Testis (tissue), 3 donors: ENCODE measurements around the gene HIRA. TPM values are rescaled to one million over a fixed set of nuclear protein-coding genes. Genes with fewer than 3 reads are reported as not detected.

Experiments
- DNase-seq: peaks from one replicate; pipeline ENCODE4 v3.0.0-alpha.2; 2019
- H3K27ac ChIP-seq, 2 donors: fragments of 200-600 bp; sonication (generic); one replicate each; pipeline ENCODE4 v1.5.1; 2019
- H3K27me3 ChIP-seq: fragments of 200-600 bp; sonication (generic); one replicate; pipeline ENCODE4 v1.5.1; 2019
- H3K36me3 ChIP-seq: fragments of 200-600 bp; sonication (generic); one replicate; pipeline ENCODE4 v1.5.1; 2017; ENCODE audit warnings: low read depth; ENCODE audit errors: missing control alignments
- H3K4me1 ChIP-seq: fragments of 200-600 bp; sonication (generic); one replicate; pipeline ENCODE4 v1.5.1; 2019
- H3K4me3 ChIP-seq, 2 donors: fragments of 200-600 bp; sonication (generic); one replicate each; pipeline ENCODE4 v1.5.1; 2017 to 2019
- H3K9me3 ChIP-seq: fragments of 200-600 bp; sonication (generic); one replicate; pipeline ENCODE4 v1.5.1; 2017
- POLR2A ChIP-seq: fragments of 450-650 bp; IDR thresholded peaks from one replicate; pipeline ENCODE4 v1.6.1; 2017; ENCODE audit warnings: antibody characterized with exemption, mild to moderate bottlenecking, moderate library complexity
- WGBS, 2 donors: methylation state at CpG; one replicate each; pipeline ENCODE4 v1.1.5; 2018; 5-methylcytosine and 5-hydroxymethylcytosine counted together
- intact Hi-C: fragments of 100-400 bp; cut with DNase I; formaldehyde crosslinking; loops from one replicate; pipeline ENCODE4 v1.15.1; 2023; ENCODE audit warnings: low total_unique reads
- polyA plus RNA-seq: library from polyadenylated mRNA; stranded (reverse); fragments of 350-450 nt; fragmentation: Illumina TruSeq; extraction: RNeasy Lipid Tissue Mini Kit (QIAGEN cat#74804); gene quantifications from one replicate; pipeline ENCODE4 v1.2.3, GENCODE V29; 2014; ENCODE audit warnings: low read depth, low replicate concordance; ENCODE audit not compliant: insufficient read depth
- total RNA-seq, 2 donors: library from RNA; depleted of rRNA; stranded (reverse); fragments of >200 nt; gene quantifications; one replicate each; pipeline ENCODE4 v1.2.3, GENCODE V29; 2016
- TF ChIP-seq, protein P1 (sequence below), 3 experiments: fragments of 450-650 bp in 2 of 3; fragments of 200-600 bp in 1 of 3; sonication (generic) in 1 of 3; IDR thresholded peaks; one replicate each; pipeline ENCODE4 v1.5.1; 2016 to 2019; ENCODE audit warnings: antibody characterized with exemption in 3 of 3, mild to moderate bottlenecking in 2 of 3, moderate library complexity in 1 of 3

The HIRA gene
- total and polyA plus RNA-seq, 3 donors from 2014 or later: 17.7 to 25.7 (median 21.8) TPM

DNA sequence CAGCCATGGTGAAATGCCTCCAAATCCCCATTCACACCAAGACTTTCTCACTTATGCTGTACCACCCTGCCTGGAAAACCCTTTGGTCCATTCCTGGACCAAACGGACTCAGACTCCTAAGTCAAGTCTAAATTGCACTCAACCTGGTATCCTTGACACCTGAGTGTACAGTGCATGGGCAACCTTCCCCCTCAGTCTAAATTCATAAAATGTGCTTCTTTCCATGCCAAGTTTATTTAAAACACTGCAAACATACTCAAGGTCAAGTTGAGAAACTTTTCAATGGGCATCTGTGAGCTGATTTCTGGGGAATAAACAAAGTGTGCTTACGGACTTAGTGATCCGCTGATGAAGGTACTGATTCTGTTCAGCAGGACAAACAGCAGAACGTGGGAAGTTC is 26.4 kb downstream of the HIRA start:
- Histone ChIP-seq H3K27me3 (no peaks in the 10 kb centered on the region), H3K4me3 (no peak overlapping the region), H3K4me1 (no peaks in the 10 kb centered on the region), H3K27ac (no peak overlapping the region), H3K9me3 (no peaks in the 10 kb centered on the region), H3K36me3 (no peaks in the 10 kb centered on the region)
- no peak for TF ChIP-seq POLR2A
- TF ChIP-seq, protein P1, sequence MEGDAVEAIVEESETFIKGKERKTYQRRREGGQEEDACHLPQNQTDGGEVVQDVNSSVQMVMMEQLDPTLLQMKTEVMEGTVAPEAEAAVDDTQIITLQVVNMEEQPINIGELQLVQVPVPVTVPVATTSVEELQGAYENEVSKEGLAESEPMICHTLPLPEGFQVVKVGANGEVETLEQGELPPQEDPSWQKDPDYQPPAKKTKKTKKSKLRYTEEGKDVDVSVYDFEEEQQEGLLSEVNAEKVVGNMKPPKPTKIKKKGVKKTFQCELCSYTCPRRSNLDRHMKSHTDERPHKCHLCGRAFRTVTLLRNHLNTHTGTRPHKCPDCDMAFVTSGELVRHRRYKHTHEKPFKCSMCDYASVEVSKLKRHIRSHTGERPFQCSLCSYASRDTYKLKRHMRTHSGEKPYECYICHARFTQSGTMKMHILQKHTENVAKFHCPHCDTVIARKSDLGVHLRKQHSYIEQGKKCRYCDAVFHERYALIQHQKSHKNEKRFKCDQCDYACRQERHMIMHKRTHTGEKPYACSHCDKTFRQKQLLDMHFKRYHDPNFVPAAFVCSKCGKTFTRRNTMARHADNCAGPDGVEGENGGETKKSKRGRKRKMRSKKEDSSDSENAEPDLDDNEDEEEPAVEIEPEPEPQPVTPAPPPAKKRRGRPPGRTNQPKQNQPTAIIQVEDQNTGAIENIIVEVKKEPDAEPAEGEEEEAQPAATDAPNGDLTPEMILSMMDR (IDR thresholded peaks at IDR 0.05): no peak
- DNase-seq: no peak
- intact Hi-C loops: no loop called here
- WGBS, 2 donors: 71 to 82% methylated on average over 4 of the region's 4 CpGs

DNA sequence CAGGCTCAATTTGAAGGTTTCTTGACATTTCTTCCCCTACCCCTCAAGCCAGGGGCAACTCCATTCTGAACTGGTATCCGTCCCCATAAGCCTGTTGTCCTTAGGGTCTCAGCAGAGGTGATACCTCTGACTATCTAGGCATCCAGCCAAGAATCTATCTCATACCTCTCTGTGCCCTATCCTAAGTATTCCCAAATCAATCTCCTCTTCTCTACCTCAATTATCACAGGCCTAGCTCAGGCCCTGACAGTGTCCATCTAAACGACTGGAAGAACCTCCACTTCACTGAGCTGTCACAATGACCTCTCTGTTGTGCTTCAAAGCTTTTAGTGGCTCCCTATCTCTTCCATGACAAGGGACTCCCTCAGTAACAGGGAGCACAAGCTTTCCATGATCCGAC is 26.9 kb downstream of the HIRA start:
- no peak overlapping the region for H3K27ac ChIP-seq
- H3K4me1 ChIP-seq: no peaks in the 10 kb centered on the region
- intact Hi-C loops: no loop called here
- no peaks in the 10 kb centered on the region for H3K36me3 ChIP-seq
- no peak overlapping the region for H3K4me3 ChIP-seq
- WGBS, 2 donors: 86% methylated on average over 3 of the region's 3 CpGs
- TF ChIP-seq POLR2A: no peak
- TF ChIP-seq, protein P1 (IDR thresholded peaks at IDR 0.05): no peak
- DNase-seq: no peak
- H3K9me3 ChIP-seq: no peaks in the 10 kb centered on the region
- H3K27me3 ChIP-seq: no peaks in the 10 kb centered on the region

DNA sequence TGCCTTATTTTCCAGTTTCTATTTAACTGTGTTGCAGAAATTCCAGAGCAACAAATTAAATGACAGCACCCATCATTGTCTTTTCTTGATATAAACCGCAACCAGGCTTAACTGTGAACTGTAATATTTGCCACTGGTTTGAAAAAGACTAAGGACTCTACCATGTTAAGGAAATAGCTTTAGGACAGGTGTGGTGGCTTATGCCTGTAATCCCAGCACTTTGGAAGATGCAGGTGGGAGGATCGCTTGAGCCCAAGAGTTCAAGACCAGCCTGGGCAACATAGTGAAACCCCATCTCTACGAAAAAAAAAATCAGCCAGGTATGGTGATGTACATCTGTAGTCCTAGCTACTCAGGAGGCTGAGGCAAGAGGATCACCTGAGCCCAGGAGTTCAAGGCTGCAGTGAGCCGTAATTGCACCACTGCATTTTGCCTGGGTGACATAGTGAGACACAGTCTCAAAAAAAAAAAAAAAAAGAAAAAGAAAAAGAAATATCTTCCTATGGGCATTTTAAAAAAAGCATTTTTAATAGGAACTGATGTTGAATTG is 28.8 kb downstream of the HIRA start:
- H3K27ac ChIP-seq: no peak overlapping the region

DNA sequence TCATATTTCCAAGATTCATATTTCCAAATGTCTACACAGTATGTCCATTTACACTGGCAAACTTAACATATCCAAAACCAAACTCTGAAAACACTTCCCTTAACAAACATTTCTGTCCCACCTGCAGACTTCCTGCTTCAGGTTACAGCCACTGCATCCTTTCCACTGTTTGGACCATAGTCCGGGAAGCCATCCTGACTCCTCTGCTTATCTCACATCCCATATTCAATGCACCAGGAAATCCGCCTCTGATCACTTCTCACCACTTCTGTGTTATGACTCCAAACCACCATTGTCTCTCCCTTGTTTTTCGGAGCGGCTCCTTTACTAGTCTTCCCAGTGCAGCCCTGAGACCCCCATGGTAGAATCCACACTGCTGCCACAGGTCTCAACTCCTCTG is 30.1 kb downstream of the HIRA start:
- H3K36me3 ChIP-seq: no peaks in the 10 kb centered on the region
- intact Hi-C loops: no loop called here
- H3K27ac ChIP-seq: no peak overlapping the region
- H3K9me3 ChIP-seq: no peaks in the 10 kb centered on the region
- H3K4me3 ChIP-seq: no peak overlapping the region
- no peaks in the 10 kb centered on the region for H3K27me3 ChIP-seq
- TF ChIP-seq, protein P1 (IDR thresholded peaks at IDR 0.05): no peak
- TF ChIP-seq POLR2A: no peak
- no peak for DNase-seq
- no peaks in the 10 kb centered on the region for H3K4me1 ChIP-seq
- 95 to 99% methylated on average over 4 of the region's 4 CpGs for WGBS, 2 donors

More for the DNA sequence above, 28.8 kb downstream of the HIRA start:
- WGBS, 2 donors: 92% methylated on average over 4 of the region's 4 CpGs
- no peaks in the 10 kb centered on the region for H3K36me3 ChIP-seq
- no peaks in the 10 kb centered on the region for H3K27me3 ChIP-seq
- intact Hi-C loops: no loop called here
- no peaks in the 10 kb centered on the region for H3K4me1 ChIP-seq
- DNase-seq: no peak
- no peaks in the 10 kb centered on the region for H3K9me3 ChIP-seq
- TF ChIP-seq POLR2A: no peak
- TF ChIP-seq, protein P1 (IDR thresholded peaks at IDR 0.05): no peak
- no peak overlapping the region for H3K4me3 ChIP-seq

DNA sequence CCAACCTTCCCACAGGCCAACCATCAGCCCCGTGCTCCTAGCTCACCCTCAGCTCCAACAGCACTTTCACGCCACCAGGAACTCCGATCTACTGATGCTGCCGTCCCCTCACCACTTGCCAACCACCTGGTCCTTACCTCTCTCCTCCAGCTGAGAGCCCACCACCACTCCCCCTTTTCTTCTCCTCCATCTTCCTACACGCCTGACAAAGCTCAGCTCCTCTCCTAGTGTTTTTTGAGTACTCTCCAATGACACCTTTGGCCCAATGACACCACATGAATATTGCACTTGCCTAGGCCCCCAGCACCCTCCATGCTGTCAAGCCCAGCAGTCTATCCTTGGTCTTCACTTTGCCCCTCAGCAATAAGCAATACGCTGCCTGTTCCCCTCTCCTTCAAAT is 30.7 kb downstream of the HIRA start:
- Histone ChIP-seq H3K4me3 (no peak overlapping the region), H3K27me3 (no peaks in the 10 kb centered on the region), H3K27ac (no peak overlapping the region), H3K4me1 (no peaks in the 10 kb centered on the region), H3K36me3 (no peaks in the 10 kb centered on the region), H3K9me3 (no peaks in the 10 kb centered on the region)
- no peak for DNase-seq
- 92 to 96% methylated on average over 6 of the region's 6 CpGs for whole genome bisulfite sequencing, 2 donors
- TF ChIP-seq, protein P1 (IDR thresholded peaks at IDR 0.05): no peak
- no peak for TF ChIP-seq POLR2A
- intact Hi-C loops: no loop called here
